OCI-M2 (cell line): ENCODE measurements around the gene NKX2-2.

Experiments
- DNase-seq: peaks from one replicate; lab custom pipeline; 2025; ENCODE audit not compliant: unreplicated experiment; lab: John Stamatoyannopoulos, UW

NKX2-2 gene

DNA sequence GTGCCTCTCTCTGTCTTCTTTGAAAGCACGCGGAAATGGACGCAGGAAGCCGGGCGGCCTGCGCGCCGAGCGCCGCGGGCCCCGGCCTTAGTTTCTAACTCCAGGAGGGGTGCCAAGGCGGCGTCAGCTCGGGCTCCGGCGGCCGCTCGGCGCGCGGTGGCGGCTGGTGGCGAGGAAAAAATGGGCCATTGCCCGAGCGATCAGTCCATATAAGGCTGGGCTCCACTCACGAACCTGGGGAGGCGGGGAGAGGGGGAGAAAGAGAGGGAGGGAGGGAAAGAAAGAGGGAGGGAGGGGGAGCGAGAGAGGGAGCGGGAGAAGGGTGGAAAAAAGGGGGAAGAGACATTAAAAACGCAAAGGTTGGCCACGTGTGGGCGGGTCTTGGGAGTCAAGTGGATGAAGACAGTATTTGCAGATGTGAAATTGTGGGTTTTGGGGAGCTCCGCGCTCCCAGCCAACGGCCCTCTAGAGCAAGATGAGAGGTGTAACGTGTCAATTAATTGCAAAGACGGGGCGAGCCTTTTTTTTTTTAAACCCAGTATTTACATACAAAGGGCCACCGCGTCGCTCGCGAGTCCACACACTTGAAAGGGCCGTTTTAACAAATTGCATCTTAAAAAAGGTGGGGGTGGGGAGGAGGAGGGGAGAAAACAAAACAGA lies at the start of gene NKX2-2:
NKX2-2 (minus strand) TSS at position 184 of the 660 bp plus-strand sequence. CDS start 395 bp downstream, outside the sequence.
- no peak for DNase-seq

- no peak for DNase-seq
These were observed 48.8 kb upstream of the NKX2-2 start for GRCh38 chr20:21562656-21563055.

DNA sequence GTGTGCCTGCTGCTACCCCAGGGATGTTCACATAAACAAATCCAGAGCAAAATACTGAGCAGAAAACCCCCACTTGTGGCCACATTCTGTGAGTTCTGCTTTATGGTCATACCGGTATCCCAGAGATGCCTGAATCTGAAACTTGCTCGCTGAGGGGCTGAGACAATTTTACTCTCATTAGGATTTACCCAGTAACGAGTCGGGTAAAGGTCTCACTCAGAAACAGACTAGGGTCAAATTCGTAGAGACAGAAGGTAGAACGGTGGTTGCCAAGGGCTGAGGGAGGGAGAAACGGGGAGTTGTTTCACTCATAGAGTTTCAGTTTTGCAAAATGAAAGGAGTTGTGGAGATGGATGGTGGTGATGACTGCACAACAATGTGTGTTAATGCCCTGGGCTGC lies 45.4 kb upstream of the NKX2-2 start:
- DNase-seq: no peak

GRCh38 chr20:21557241-21558020 lies 43.6 kb upstream of the NKX2-2 start:
- DNase-seq: no peak

GRCh38 chr20:21556398-21556797 lies 42.5 kb upstream of the NKX2-2 start:
- no peak for DNase-seq

DNA sequence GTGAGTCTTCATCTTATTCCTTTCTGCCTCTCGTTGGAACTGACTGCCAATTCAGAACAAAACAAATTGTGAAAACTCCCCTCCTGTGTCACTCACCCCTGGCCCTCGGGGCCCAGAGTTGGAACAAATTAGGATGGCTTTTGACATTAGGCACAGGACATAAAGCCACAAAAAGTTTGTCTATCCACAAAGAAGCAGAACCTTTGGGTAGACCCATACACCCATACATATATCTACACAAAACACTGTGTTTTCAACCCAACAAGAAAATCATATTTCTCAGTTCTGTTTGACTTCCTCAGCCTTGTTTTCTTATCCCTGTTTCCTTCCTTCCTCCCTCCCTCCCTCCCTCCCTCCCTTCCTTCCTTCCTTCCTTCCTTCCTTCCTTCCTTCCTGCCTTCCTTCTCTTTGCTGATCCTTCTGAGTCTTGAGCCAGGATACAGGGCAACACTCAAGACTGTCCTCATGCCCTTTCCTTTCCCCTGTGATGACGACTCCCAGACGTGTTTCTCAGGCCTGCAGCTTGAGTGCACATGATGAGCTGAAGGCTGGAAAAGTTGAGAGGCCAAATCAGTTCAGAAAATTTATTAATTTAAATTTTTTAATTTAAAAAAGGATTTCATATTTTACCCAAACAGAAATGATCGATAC lies 41.7 kb upstream of the NKX2-2 start:
- no peak for DNase-seq

- DNase-seq: no peak
These were observed 41.1 kb upstream of the NKX2-2 start for GRCh38 chr20:21554985-21555384.

DNA sequence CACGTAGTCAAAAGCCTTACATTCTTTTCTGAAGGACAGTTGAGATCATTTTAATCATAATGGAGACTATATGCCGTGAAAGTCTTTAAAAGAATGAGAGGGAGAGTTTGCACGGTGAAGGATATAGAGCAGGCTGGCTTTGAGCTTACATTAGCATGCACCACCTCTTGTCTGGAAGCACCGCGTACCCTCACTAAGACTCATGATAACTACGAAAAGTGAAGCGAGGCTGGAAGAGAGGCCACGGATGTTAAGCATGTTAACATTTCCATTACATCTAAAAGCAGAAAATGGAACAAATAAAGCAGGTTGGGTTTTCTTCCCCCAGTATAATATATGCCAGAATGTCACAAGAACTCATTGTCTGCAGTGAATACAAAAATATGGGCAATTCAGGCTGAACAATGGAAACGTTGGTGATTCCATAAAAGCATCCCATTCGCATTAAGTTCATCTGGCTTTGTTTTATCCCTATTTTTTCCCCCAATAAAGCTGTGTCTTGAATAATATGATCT lies 40.6 kb upstream of the NKX2-2 start:
- no peak for DNase-seq

DNA sequence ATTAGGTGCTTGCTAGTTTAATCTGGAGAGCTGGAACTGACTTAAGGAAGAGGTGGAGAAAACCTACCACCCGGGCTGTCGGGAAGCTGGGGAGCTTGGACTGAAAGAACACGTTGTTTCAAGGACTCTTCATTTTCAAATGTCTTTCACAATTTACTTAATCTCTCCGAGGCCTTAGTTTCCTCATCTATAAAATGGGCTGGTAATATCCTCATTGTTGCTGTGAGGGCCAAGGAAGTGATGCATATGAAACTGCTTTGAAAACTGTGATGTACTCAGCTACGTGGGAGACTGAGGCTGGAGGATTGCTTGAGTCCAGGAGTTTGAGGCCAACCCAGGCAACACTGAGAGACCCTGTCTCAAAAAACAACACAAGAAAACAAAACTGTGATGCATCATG lies 36.7 kb upstream of the NKX2-2 start:
- no peak for DNase-seq

DNA sequence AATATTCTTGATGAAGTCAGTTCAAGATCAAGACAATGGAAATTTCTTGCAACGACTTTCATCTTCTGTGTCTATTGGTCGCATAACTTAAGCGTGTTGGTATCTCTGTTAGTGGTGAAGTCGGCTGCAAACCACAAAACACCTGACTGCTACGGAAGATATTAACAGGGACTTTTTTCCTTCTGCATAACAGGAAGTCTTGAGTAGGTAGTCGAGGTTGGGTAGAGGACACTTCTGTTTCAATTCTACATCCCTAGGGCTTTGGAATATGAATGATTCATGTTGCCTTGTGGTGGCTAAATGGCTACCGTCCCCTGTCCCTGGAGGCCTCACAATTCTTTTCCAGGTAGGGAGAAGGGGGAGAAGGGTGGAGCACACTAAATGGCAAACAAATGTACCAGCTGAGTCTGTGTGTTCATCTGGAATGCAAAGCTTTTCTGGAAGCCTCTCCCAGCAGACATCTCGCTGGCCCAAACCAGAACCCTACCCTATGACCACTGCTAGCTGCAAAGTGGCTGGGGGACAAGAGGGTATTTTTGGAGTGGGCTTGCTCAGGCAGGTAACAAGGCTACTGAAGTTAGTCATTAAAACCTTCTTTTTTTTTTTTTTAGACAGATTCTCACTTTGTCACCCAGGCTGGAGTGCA lies 34.6 kb upstream of the NKX2-2 start:
- no peak for DNase-seq

- no peak for DNase-seq
These were observed 32.5 kb upstream of the NKX2-2 start for GRCh38 chr20:21546355-21546754.

DNA sequence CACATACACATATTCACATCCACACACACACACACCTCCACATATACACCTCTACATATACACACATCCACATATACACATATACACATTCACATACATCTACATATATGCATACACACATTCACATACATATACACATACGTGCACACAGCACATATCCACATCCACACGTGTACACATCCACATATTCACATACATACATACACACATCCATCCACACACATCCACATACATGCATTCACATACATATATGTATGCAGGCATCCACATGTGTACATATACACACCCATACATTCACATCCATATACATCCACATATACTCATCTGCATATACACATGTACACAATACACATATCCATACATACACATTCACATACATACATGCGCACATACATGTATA lies 25.6 kb upstream of the NKX2-2 start:
- no peak for DNase-seq

DNA sequence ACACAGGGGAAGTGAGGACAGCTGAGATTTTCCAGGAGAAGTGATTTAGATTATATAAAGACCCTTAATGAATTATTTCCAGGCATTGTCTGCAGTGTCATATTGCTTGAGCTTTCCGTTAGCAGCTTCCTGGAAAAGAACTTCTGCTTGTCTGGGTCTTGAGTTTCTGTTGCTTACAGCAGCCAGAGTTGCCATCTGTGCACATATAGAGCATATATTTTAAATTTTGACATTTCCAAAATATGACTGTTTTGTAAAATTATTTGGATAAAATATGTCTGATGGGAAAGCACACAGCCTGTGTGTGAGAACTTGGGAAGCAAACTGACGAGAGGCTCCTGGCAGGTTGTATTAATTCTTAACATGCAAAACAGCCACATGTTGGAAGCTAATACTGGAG lies 21.0 kb upstream of the NKX2-2 start:
- no peak for DNase-seq

DNA sequence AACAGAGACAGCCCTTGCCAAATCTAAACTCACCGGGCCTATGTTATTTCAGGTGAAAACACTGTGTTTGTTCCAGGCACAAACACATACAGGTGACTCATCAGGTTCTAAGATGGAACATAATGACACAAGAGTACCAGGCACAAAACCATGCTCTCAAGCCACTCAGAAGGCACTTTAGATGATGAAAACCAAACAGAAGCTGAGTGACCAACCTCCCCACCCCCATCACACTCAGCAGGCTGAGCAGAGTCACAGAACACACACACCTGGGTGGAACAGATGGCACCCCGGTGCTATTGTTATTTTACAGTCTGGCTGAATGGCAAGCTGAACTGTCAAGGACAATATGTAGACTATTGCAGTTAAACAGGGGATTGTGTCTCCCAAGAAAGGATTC lies 20.6 kb upstream of the NKX2-2 start:
- DNase-seq: no peak

- no peak for DNase-seq
These were observed 16.0 kb upstream of the NKX2-2 start for GRCh38 chr20:21529863-21530262.

DNA sequence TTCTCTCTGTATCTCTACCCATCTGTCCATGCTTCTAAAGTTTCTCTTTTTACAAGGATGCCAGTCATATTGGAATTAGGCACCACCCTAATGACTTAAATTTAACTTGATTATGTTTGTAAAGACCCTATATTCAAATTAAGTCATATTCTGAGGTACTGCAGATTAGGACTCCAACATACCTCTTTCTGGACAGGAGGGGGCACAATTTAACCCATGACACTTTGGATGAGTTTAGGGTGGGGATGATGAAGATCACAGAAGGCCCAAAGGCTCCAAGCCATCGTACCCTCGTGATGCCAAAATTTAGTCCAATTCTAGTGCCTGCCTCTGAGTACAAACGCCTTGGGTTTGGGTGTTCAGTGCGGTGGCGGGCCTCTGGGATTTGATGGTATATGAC lies 15.0 kb upstream of the NKX2-2 start:
- no peak for DNase-seq

- no peak for DNase-seq
These were observed 14.0 kb upstream of the NKX2-2 start for GRCh38 chr20:21527908-21528307.

DNA sequence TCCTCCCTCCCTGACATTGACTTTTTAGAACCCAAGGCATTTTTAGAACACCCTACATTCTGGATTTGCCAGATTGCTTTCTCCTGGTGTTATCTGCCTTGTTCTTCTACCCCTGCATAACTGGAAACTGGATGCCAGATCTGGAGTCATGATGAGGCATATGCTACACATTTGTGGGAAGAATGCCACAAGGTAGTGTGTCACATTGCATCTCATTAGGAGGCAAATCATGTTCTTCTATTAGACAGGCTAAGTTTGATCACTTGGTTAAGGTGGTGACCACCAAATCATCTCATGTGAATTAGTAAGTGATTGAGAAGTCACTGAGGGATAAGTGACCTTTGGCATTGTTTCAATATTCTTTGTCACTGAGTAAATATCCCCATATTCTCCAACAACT lies 12.9 kb upstream of the NKX2-2 start:
- DNase-seq: no peak

GRCh38 chr20:21523895-21524294 lies 10.0 kb upstream of the NKX2-2 start:
- DNase-seq: no peak

DNA sequence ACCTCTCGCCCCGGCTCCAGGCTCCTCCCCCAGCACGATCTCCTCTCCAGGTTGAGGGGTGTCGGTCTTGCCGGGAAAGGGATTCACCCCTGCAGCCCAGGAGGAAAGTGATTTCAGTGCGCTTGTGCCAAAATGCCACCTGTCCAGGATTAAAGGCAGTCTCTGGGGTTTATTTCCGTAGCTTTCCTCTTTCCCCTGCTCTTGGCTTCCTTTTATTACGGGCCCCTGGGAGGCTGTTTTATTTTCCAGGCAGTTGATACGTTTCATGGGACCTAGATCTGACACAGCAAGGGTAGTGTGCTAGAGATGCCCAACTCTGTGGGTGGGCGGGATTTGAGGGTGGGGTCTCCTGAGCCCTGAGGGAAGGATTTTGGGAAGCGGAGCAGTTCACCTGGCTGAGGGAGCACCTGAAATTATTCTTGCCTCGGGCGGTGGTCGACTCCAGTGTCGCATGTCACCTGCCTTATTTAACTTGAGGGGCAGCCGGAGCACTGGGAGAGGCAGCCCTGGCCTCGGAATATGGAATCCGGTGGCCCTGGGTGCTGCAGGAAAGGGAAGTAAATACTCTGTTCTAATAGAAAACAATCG lies 9.5 kb upstream of the NKX2-2 start:
- no peak for DNase-seq
